ENCODE results near the gene RBFOX2. TPM values are rescaled to one million over a fixed set of nuclear protein-coding genes. Genes with fewer than 3 reads are reported as not detected.
A peak's percentile ranks its signal among the peaks of the same experiment; 100 is the strongest.

Gene RBFOX2
- total and polyA plus RNA-seq, 2 of the 8 experiments (the other 6 are each of a cell fraction or from before 2014, with no cell fraction given), result 121 to 122 TPM

DNA sequence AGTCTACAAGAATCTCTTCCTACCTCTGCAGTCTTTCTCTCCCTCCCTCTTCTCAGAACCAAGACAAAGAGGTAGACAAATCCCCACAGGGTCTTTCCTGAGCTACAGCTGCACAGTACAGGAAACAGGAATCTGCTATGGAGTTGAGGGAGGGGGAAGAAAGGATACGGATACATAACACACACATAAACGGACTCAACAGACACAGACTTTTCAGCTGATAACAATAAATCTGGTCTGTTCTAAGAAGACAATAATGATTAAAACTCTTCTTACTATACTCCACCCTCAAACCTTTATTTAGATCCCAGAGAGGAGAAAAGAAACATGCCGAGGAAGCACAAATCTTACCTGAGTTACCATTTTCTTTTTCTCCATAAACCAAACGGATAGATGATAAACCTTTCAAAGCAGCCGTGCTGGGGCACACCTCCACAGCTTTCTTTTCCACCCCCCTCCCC is 188.8 kb downstream of the RBFOX2 start:
- H3K23me2 ChIP-seq (ENCODE audit: low read depth, low read length), result peaks cover 6% of the 10 kb centered on the region; the same call in 1 of the 2 replicates
- H3K79me2 ChIP-seq (ENCODE audit: control insufficient read depth in 1 of 2, insufficient read depth in 2 of 2, low read length in 2 of 2), result peaks cover 0 to 56% of the 10 kb centered on the region in 2 experiments; a peak in 3 of 4 replicates
- CTCF ChIA-PET (ENCODE audit: partially characterized antibody), result interaction anchor here (0.6 to 1.5 kb wide), 3 partner anchors 14 to 78 kb away, joined by 3 to 4 read pairs (median 3); no protein-coding TSS in a partner anchor
- TF ChIP-seq MAFK (IDR thresholded peaks at IDR 0.05; ENCODE audit: low read depth, low read length) (no peak), CBX8 (IDR thresholded peaks at IDR 0.05; ENCODE audit: borderline replicate concordance, low read depth, low read length) (no peak), KDM5A (IDR thresholded peaks at IDR 0.05; ENCODE audit: low read length) (no peak), POLR2AphosphoS5 (IDR thresholded peaks at IDR 0.05; ENCODE audit: low read depth, low read length) (no peak), GTF2F1 (IDR thresholded peaks at IDR 0.05; ENCODE audit: borderline replicate concordance, low read depth, low read length) (no peak), EZH2 (IDR thresholded peaks at IDR 0.05; ENCODE audit: low read depth, low read length, severe bottlenecking) (no peak), PHF8 (conservative IDR thresholded peaks at IDR 0.05; ENCODE audit: low read depth, low read length) (no peak), RFX5 (IDR thresholded peaks at IDR 0.05; ENCODE audit: borderline replicate concordance, low read depth, low read length) (no peak)
- no peaks in the 10 kb centered on the region for H4K20me1 ChIP-seq (replicated peaks in 1 of 2; ENCODE audit: control insufficient read depth in 1 of 2, insufficient read depth in 2 of 2, low read length in 2 of 2)
- no peak overlapping the region for H4K5ac ChIP-seq (ENCODE audit: insufficient read length, low read depth, low read length)
- H3K4me1 ChIP-seq (replicated peaks in 1 of 4; ENCODE audit: control insufficient read depth in 3 of 4, insufficient read depth in 4 of 4, low read length in 3 of 4), result peaks cover 2 to 28% (median 13%) of the 10 kb centered on the region in 4 experiments; a peak in 6 of 7 replicates
- H3K27me3 ChIP-seq (replicated peaks in 1 of 4; ENCODE audit: control insufficient read depth in 3 of 4, extremely low read depth in 1 of 4, insufficient read depth in 3 of 4, low read length in 3 of 4), result no peaks in the 10 kb centered on the region
- H2AFZ ChIP-seq (ENCODE audit: low read length), result no peak overlapping the region
- H2BK12ac ChIP-seq (ENCODE audit: low read depth, low read length), result no peak overlapping the region; the same call in 1 of the 2 replicates
- H3K4ac ChIP-seq (replicated peaks; ENCODE audit: insufficient read length, low read depth, low read length), result no peak overlapping the region
- no peak overlapping the region for H2BK20ac ChIP-seq (ENCODE audit: low read length)
- no peaks in the 10 kb centered on the region for H3K36me3 ChIP-seq (ENCODE audit: control insufficient read depth in 2 of 4, insufficient read depth in 4 of 4, low read length in 3 of 4)
- H3K9ac ChIP-seq (replicated peaks in 1 of 4; ENCODE audit: extremely low read depth in 1 of 4, low read depth in 3 of 4, low read length in 3 of 4), result peak overlapping the region; percentile 20 to 49 (median 37); a peak in 6 of 7 replicates
- H2BK5ac ChIP-seq (ENCODE audit: low read depth, low read length), result peak overlapping the region; percentile 28; the same call in 1 of the 2 replicates
- H3K4me3 ChIP-seq (ENCODE audit: extremely low read depth in 1 of 4, insufficient read depth in 2 of 4, low read depth in 3 of 4, low read length in 4 of 4), result peak overlapping the region; percentile 64 to 89 (median 76)
- DNase-seq (ENCODE audit: low read depth in 1 of 2, low spot score in 2 of 2) (no peak), FAIRE-seq (no peak)
- H3K56ac ChIP-seq (replicated peaks; ENCODE audit: insufficient read length, low read depth, low read length), result peak overlapping the region; percentile 12
- H3K14ac ChIP-seq (ENCODE audit: insufficient read length), result no peak overlapping the region
- H2BK120ac ChIP-seq (replicated peaks; ENCODE audit: low read depth, low read length), result no peak overlapping the region
- H2AK5ac ChIP-seq (ENCODE audit: low read depth, low read length), result no peak overlapping the region
- no peak overlapping the region for H3K23ac ChIP-seq (ENCODE audit: insufficient read length)
- H4K8ac ChIP-seq (ENCODE audit: extremely low read depth, insufficient read depth, low read length), result no peak overlapping the region
- H3K4me2 ChIP-seq (ENCODE audit: insufficient read depth in 1 of 2, low read depth in 2 of 2, low read length in 2 of 2), result peak overlapping the region; percentile 72 to 89
- peak overlapping the region; percentile 53 for H3K27ac ChIP-seq (ENCODE audit: low read depth, low read length)
- H3K18ac ChIP-seq (ENCODE audit: extremely low read depth, low read length), result peak overlapping the region; percentile 40; the same call in 1 of the 2 replicates
- H2BK15ac ChIP-seq (ENCODE audit: low read length), result no peak overlapping the region
- POLR2A ChIA-PET (ENCODE audit: partially characterized antibody), result interaction anchor here (0.7 to 1.7 kb wide), 6 partner anchors 10 to 542 kb away, joined by 3 to 4 read pairs (median 3); partner anchors contain the start of gene RBFOX2
- whole genome bisulfite sequencing, 2 experiments (ENCODE audit: extremely low coverage in 1 of 2, insufficient coverage in 1 of 2, insufficient read length in 1 of 2, insufficient replicate concordance in 2 of 2, low coverage in 1 of 2, low lambda C conversion rate in 2 of 2, missing lambda C conversion rate in 1 of 2), result 0% methylated on average over 5 of the region's 5 CpGs; no CpG with 5 or more reads in 1 of the 2 experiments
- H3K79me1 ChIP-seq (ENCODE audit: low read depth, low read length), result no peaks in the 10 kb centered on the region
- H3K9me3 ChIP-seq (ENCODE audit: insufficient read depth in 2 of 2, low read depth in 1 of 2, low read length in 1 of 2), result no peaks in the 10 kb centered on the region
- H4K91ac ChIP-seq (replicated peaks; ENCODE audit: insufficient read length, low read length), result no peak overlapping the region

Data from H1 (cell line).